GM12892 (cell line): ENCODE measurements around the gene ZNF14. TPM values are rescaled to one million over a fixed set of nuclear protein-coding genes. Genes with fewer than 3 reads are reported as not detected.
A peak's percentile ranks its signal among the peaks of the same experiment; 100 is the strongest.
"Not testable (repeated sequence)": the region's sequence is repeated elsewhere in the genome, so short reads cannot be mapped to it uniquely, and the experiment has no call there.

ENCODE experiments used
- DNase-seq: peaks from one replicate; pipeline ENCODE4 v3.0.0; 2011; ENCODE audit not compliant: insufficient read length
- FAIRE-seq: peaks from 2 replicates; lab custom pipeline; 2011; peaks lifted over from hg19 to GRCh38; lab: Jason Lieb, UNC
- POLR2A ChIP-seq: IDR thresholded peaks from 2 replicates; pipeline ENCODE4 v1.6.1; 2011; ENCODE audit warnings: low read depth, low read length, control low read depth
- POLR2AphosphoS5 ChIP-seq: IDR thresholded peaks from 2 replicates; pipeline ENCODE4 v1.6.1; 2011; ENCODE audit warnings: low read depth, low read length, control low read depth
- TAF1 ChIP-seq: IDR thresholded peaks from 2 replicates; pipeline ENCODE4 v1.6.1; 2011; ENCODE audit warnings: low read depth, mild to moderate bottlenecking, control low read depth, low read length, borderline replicate concordance
- polyA plus RNA-seq: library from polyadenylated mRNA; unstranded; fragments of >200 nt; gene quantifications from one replicate; pipeline ENCODE4 v1.2.1, GENCODE V29; 2012; ENCODE audit warnings: missing spikeins, inconsistent platforms; ENCODE audit not compliant: missing spikeins

The ZNF14 gene
- polyA plus RNA-seq: 4.3 TPM

GRCh38 chr19:19732579-19733501, at the start of gene ZNF14:
Gene ZNF14, minus strand, starts transcription at chr19:19733112. Its CDS starts 154 bp downstream, at chr19:19732958.
- peak; percentile 95 for FAIRE-seq
- peak; percentile 98 for DNase-seq
- TF ChIP-seq TAF1: no peak
- TF ChIP-seq POLR2A: peak; percentile 88
- peak; percentile 83 for TF ChIP-seq POLR2AphosphoS5

- DNase-seq, FAIRE-seq: not testable (repeated sequence)
Observed at GRCh38 chr19:19781791-19782190, 48.9 kb upstream of the ZNF14 start.

- DNase-seq (no peak), FAIRE-seq (no peak)
- TF ChIP-seq TAF1: no peak
- TF ChIP-seq POLR2A: no peak
- no peak for TF ChIP-seq POLR2AphosphoS5
Observed at GRCh38 chr19:19778666-19779065, 45.8 kb upstream of the ZNF14 start.

GRCh38 chr19:19777692-19778091, 44.8 kb upstream of the ZNF14 start:
- FAIRE-seq (no peak), DNase-seq (no peak)
- TF ChIP-seq POLR2A (no peak), TAF1 (no peak), POLR2AphosphoS5 (no peak)

- TF ChIP-seq POLR2AphosphoS5 (peak; percentile 44; the same call in 1 of the 2 replicates), POLR2A (peak; percentile 71; the same call in 1 of the 2 replicates), TAF1 (0 out of 2 replicates have a peak, but pooled peaks have one; percentile 8)
- FAIRE-seq (peak; percentile 99), DNase-seq (peak; percentile 75)
Observed at GRCh38 chr19:19776206-19777008, 43.5 kb upstream of the ZNF14 start.

GRCh38 chr19:19775891-19776205, 42.9 kb upstream of the ZNF14 start:
- DNase-seq: no peak
- TF ChIP-seq POLR2AphosphoS5 (no peak), POLR2A (no peak), TAF1 (no peak)
- no peak for FAIRE-seq

GRCh38 chr19:19774354-19775033, 41.6 kb upstream of the ZNF14 start:
- FAIRE-seq (no peak), DNase-seq (no peak)
- TF ChIP-seq TAF1: no peak
- TF ChIP-seq POLR2AphosphoS5: no peak
- TF ChIP-seq POLR2A: no peak

- FAIRE-seq, DNase-seq: not testable (repeated sequence)
Observed at GRCh38 chr19:19771963-19772362, 39.1 kb upstream of the ZNF14 start.

GRCh38 chr19:19769971-19770370, 37.1 kb upstream of the ZNF14 start:
- DNase-seq, FAIRE-seq: not testable (repeated sequence)

GRCh38 chr19:19758164-19758563, 25.3 kb upstream of the ZNF14 start:
- TF ChIP-seq TAF1 (no peak), POLR2AphosphoS5 (no peak), POLR2A (no peak)
- FAIRE-seq (no peak), DNase-seq (no peak)

GRCh38 chr19:19752760-19753403, 20.0 kb upstream of the ZNF14 start:
- FAIRE-seq (no peak), DNase-seq (peak; percentile 16)
- TF ChIP-seq TAF1 (no peak), POLR2AphosphoS5 (no peak), POLR2A (no peak)
